RWPE1 (cell line): ENCODE results near the gene IFT81.
"Not testable (repeated sequence)": the region's sequence is repeated elsewhere in the genome, so short reads cannot be mapped to it uniquely, and the experiment has no call there.

Source experiments
- CTCF ChIA-PET: fragments of 350-600 bp; sonication (Branson Sonifier 250); formaldehyde crosslinking; extraction: SDS; loops from one replicate; lab custom pipeline; 2021; lab: Yijun Ruan, JAX
- POLR2A ChIA-PET: fragments of 400-600 bp; formaldehyde crosslinking; extraction: SDS; loops from one replicate; lab custom pipeline; 2020; ENCODE audit warnings: antibody characterized with exemption; ENCODE audit not compliant: low non-redundant PET; lab: Yijun Ruan, JAX
- DNase-seq: peaks from one replicate; pipeline ENCODE4 v3.0.0; 2012; ENCODE audit warnings: low spot score
- H3K27ac ChIP-seq: fragments of 450-650 bp; 2 replicates; pipeline ENCODE4 v1.5.1; 2017
- CTCF ChIP-seq: fragments of 450-650 bp; conservative IDR thresholded peaks from 2 replicates; pipeline ENCODE4 v1.5.1; 2017; ENCODE audit warnings: low read depth, mild to moderate bottlenecking

Gene IFT81

DNA sequence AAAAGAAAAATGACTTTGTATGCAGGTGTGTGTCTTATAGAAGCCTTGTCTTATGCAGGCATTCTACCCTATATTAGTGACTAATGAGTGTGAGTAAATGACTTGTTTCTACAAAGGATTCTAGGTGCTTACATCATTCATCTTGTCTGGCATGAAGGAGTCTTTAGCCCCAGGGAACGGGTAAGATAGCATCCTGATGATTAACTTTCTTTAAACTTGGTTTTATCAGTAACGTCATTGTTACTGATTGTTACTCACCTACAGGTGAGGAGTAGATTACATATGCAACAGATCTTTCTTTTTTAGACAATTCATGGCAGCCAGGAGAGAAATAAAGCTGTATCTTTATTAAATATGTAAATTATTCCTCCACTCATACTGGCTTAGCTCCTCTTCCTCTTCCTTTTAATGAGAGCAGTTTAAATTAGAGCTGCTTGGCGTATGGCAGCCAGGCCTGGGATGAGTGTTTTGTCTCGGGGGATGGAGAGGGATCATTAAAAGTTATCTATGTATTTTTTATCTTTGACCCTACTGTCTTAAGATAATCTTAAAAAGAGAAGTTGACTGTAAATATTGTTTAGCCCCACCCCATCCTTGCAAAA, 99.7 kb downstream of the IFT81 start:
- ChIA-PET POLR2A (no interaction called here), CTCF (interaction anchor here (0.5 to 1.1 kb wide), 7 partner anchors 13 to 142 kb away, joined by 3 to 8 read pairs (median 4); no protein-coding TSS in a partner anchor)
- H3K27ac ChIP-seq: peak overlapping the region; percentile 83
- peak; percentile 94 for DNase-seq
- no peak for TF ChIP-seq CTCF

DNA sequence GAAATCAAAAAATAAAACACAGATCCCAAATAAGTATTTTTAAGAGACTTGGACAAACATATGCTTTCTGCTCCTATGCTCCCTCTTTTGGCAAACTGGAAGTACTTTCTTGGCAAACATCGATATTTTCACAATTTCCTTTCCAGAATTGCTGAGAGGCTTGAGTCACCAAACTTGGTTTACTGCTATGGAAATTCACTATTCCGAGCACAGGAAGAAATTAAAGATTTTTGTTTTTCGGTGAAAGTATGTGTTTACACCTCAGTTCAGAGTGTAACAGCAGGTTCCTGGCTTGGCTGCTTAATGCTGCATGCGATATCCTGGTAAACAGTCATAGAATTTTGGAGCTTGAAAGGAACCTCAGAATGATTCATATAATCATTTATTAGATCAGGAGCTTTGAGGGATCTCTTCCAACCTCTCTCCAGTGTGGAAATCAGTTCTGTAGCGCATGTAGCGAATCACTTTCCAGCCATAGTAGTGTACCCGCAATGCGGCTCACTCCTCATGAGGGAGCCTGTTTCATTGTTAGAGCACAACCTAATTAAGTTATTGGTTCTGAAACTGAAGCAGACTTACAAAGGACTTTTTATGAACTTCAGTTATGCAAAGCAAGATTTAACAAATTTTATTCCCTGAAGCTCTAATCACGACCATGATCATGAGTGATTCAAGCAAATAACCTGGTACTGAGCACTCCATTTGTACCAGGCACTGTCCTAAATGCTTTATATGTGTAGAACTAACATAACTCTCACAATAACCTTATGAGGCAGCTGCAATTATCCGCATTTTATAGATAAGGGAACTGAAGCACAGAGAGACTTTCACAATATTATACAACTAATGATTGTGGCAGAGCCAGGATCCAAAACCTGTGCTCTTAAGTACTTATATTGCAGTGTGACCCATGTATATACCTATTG, 100.5 kb downstream of the IFT81 start:
- H3K27ac ChIP-seq: no peak overlapping the region

GRCh38 chr12:110227138-110227537, 103.0 kb downstream of the IFT81 start:
- CTCF ChIA-PET: interaction anchor here (0.9 kb wide), 1 partner anchor 19 kb away, joined by 3 read pairs; no protein-coding TSS in a partner anchor
- POLR2A ChIA-PET: no interaction called here
- no peak overlapping the region for H3K27ac ChIP-seq
- no peak for TF ChIP-seq CTCF
- DNase-seq: no peak

More for the DNA sequence above, 100.5 kb downstream of the IFT81 start:
- TF ChIP-seq CTCF: peak; percentile 76
- ChIA-PET CTCF (interaction anchor here (0.5 to 1.1 kb wide), 6 partner anchors 39 to 242 kb away, joined by 3 to 8 read pairs (median 4); no protein-coding TSS in a partner anchor), POLR2A (no interaction called here)
- DNase-seq: peak; percentile 68

- H3K27ac ChIP-seq, DNase-seq, CTCF ChIA-PET, POLR2A ChIA-PET: not testable (repeated sequence)
Measured at GRCh38 chr12:110228348-110228747, 104.2 kb downstream of the IFT81 start.

DNA sequence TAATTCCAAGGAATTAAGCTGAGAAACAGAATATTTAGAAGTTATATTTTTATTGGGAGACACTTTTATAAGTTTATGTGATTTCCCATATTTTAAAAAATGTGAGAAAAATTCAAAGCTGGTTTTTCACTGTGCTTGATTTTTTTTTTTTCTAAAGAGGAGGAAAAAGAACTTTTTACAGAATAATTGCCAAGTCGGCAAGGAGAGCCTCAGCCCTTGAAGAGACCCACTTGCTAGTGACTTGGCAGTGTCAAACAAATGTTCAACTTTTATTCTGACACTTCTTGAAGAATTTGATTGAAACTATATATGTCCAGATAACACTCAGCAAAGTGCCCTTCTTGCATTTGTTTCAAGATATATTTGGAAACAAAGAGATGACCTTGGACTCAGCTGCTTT, 104.6 kb downstream of the IFT81 start:
- ChIA-PET CTCF (interaction anchor here (0.6 kb wide), 1 partner anchor 258 kb away, joined by 3 read pairs; no protein-coding TSS in a partner anchor), POLR2A (no interaction called here)
- no peak overlapping the region for H3K27ac ChIP-seq
- no peak for DNase-seq
- no peak for TF ChIP-seq CTCF

DNA sequence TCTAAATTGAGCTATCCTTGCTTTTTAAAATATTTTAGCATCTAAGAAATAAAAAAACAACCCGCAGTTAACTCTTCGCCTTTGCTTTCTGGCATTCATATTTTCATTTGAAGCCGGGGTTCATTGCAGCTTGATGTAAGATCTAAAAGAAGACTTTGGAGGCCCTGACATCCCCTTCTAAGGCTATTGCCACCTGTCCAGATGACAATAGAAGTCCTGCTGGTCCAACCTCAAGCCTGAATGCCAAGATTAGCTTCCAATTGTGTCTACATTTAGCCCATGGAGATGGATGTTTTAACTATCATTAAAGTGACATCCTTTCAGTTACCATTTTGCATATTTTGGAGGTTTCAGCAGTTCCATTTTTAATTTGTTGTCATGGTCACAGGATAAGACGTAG, 105.3 kb downstream of the IFT81 start:
- TF ChIP-seq CTCF: no peak
- DNase-seq: no peak
- H3K27ac ChIP-seq: no peak overlapping the region
- POLR2A ChIA-PET: no interaction called here
- CTCF ChIA-PET: interaction anchor here (0.6 kb wide), 1 partner anchor 257 kb away, joined by 3 read pairs; no protein-coding TSS in a partner anchor
